GM12878 (cell line): ENCODE measurements around the gene FTCDNL1. TPM values are rescaled to one million over a fixed set of nuclear protein-coding genes. Genes with fewer than 3 reads are reported as not detected.

Source experiments
- ATAC-seq: fragments of 200-7000 bp; cut with Tn5 transposase; 3 replicates; pipeline ENCODE4 v1.9.1; 2020; ENCODE audit warnings: mild to moderate bottlenecking, moderate library complexity
- BruUV-seq: library from RNA; stranded (reverse); fragments of 400-500 nt; replicated peaks from 2 replicates; lab custom pipeline; 2021; lab: Mats Ljungman, UMichigan
- CTCF ChIA-PET: fragments of 300-600 bp; sonication (Branson Sonifier 250); formaldehyde crosslinking; extraction: SDS; loops from one replicate; lab custom pipeline; 2021; ENCODE audit warnings: inconsistent platforms; lab: Yijun Ruan, JAX
- POLR2A ChIA-PET: fragments of 350-600 bp; formaldehyde crosslinking; extraction: SDS; loops from one replicate; lab custom pipeline; 2021; ENCODE audit warnings: inconsistent platforms; lab: Charles Lee
- RAD21 ChIA-PET: fragments of 300-600 bp; sonication (Branson Sonifier 250); formaldehyde crosslinking; loops from one replicate; lab custom pipeline; 2023; ENCODE audit warnings: antibody characterized with exemption; ENCODE audit not compliant: unreplicated experiment; lab: Charles Lee
- SMC1A ChIA-PET: fragments of 300-600 bp; sonication (Branson Sonifier 250); formaldehyde crosslinking; loops from one replicate; lab custom pipeline; 2023; ENCODE audit not compliant: unreplicated experiment, uncharacterized antibody; lab: Charles Lee
- DNase-seq: peaks from one replicate; pipeline ENCODE4 v3.0.0-alpha.2; 2011; ENCODE audit warnings: low read depth, low spot score
- FAIRE-seq: peaks from 3 replicates; lab custom pipeline; 2011; peaks lifted over from hg19 to GRCh38; lab: Jason Lieb, UNC
- H2AFZ ChIP-seq: 2 replicates; pipeline ENCODE4 v1.6.0; 2011; ENCODE audit warnings: low read depth, low read length, control low read depth; ENCODE audit not compliant: control insufficient read depth
- H3K27ac ChIP-seq: 2 replicates; pipeline ENCODE4 v1.5.1; 2011; ENCODE audit warnings: control low read depth; ENCODE audit not compliant: control insufficient read depth, insufficient read depth
- H3K27me3 ChIP-seq, 2 experiments: replicated peaks in 1 of 2; 2 replicates each; pipeline versions ENCODE4 v1.6.0 to v1.6.1; 2011; ENCODE audit warnings: low read length in 1 of 2; ENCODE audit not compliant: control insufficient read depth in 2 of 2, insufficient read depth in 2 of 2
- H3K36me3 ChIP-seq, 2 experiments: 2 replicates each; pipeline ENCODE4 v1.5.1; 2011; ENCODE audit warnings: low read length in 1 of 2; ENCODE audit not compliant: control insufficient read depth in 2 of 2, insufficient read depth in 2 of 2
- H3K4me1 ChIP-seq: 2 replicates; pipeline ENCODE4 v1.6.1; 2011; ENCODE audit warnings: mild to moderate bottlenecking, low read length, moderate library complexity, mixed read lengths; ENCODE audit not compliant: control insufficient read depth, insufficient read depth
- H3K4me2 ChIP-seq: 2 replicates; pipeline ENCODE4 v1.6.0; 2011; ENCODE audit warnings: control low read depth; ENCODE audit not compliant: control insufficient read depth, insufficient read depth
- H3K4me3 ChIP-seq: fragments of 200-600 bp; sonication (generic); 2 replicates; pipeline ENCODE4 v1.5.1; 2016
- H3K79me2 ChIP-seq: 2 replicates; pipeline ENCODE4 v1.6.0; 2011; ENCODE audit warnings: low read length; ENCODE audit not compliant: control insufficient read depth, insufficient read depth
- H3K9ac ChIP-seq: 2 replicates; pipeline ENCODE4 v1.8.0; 2011; ENCODE audit warnings: low read length, control low read depth, mixed read lengths; ENCODE audit not compliant: control insufficient read depth, insufficient read depth
- H3K9me3 ChIP-seq: replicated peaks from 3 replicates; pipeline ENCODE4 v1.5.1; 2011; ENCODE audit warnings: mild to moderate bottlenecking, low read length; ENCODE audit not compliant: control insufficient read depth, insufficient read depth
- H4K20me1 ChIP-seq: 2 replicates; pipeline ENCODE4 v1.6.0; 2011; ENCODE audit not compliant: control insufficient read depth, insufficient read depth
- CEBPZ ChIP-seq: fragments of 150-350 bp; IDR thresholded peaks from 2 replicates; pipeline ENCODE4 v1.6.1; 2016; ENCODE audit warnings: low read depth, low read length
- ELK1 ChIP-seq: IDR thresholded peaks from 2 replicates; pipeline ENCODE4 v1.6.1; 2012; ENCODE audit warnings: low read depth, low read length, improper control_type of control experiment
- HDAC6 ChIP-seq: fragments of 200-600 bp; sonication (generic); IDR thresholded peaks from one replicate; pipeline ENCODE4 v1.8.0; 2017; ENCODE audit warnings: antibody characterized with exemption; ENCODE audit not compliant: unreplicated experiment
- HDGF ChIP-seq: fragments of 450-650 bp; IDR thresholded peaks from 2 replicates; pipeline ENCODE4 v1.6.1; 2016; ENCODE audit warnings: antibody characterized with exemption
- JUNB ChIP-seq: IDR thresholded peaks from 2 replicates; pipeline ENCODE4 v1.6.1; 2016; ENCODE audit warnings: antibody characterized with exemption, mild to moderate bottlenecking
- MXI1 ChIP-seq: fragments of 150-350 bp; IDR thresholded peaks from 2 replicates; pipeline ENCODE4 v1.6.1; 2011; ENCODE audit warnings: low read depth, mild to moderate bottlenecking, inconsistent platforms, low read length, improper control_type of control experiment
- MYC ChIP-seq: IDR thresholded peaks from 2 replicates; pipeline ENCODE4 v1.6.1; 2011; ENCODE audit warnings: mild to moderate bottlenecking, low read length, moderate library complexity, inconsistent platforms; ENCODE audit not compliant: insufficient read depth, insufficient replicate concordance, insufficient read length, severe bottlenecking
- NR2F1 ChIP-seq: fragments of 450-650 bp; conservative IDR thresholded peaks from 2 replicates; pipeline ENCODE4 v1.6.1; 2017; ENCODE audit warnings: mild to moderate bottlenecking
- NRF1 ChIP-seq: conservative IDR thresholded peaks from 2 replicates; pipeline ENCODE4 v1.6.1; 2011; ENCODE audit warnings: mild to moderate bottlenecking, low read depth, low read length, improper control_type of control experiment
- POLR2A ChIP-seq: IDR thresholded peaks from 2 replicates; pipeline ENCODE4 v1.6.1; 2011; ENCODE audit warnings: low read depth, mild to moderate bottlenecking, low read length
- POU2F2 ChIP-seq: IDR thresholded peaks from 3 replicates; pipeline ENCODE4 v1.6.1; 2011; ENCODE audit warnings: low read depth, mild to moderate bottlenecking, low read length, borderline replicate concordance
- RAD51 ChIP-seq: fragments of 450-650 bp; IDR thresholded peaks from 2 replicates; pipeline ENCODE4 v1.6.1; 2016; ENCODE audit warnings: moderate library complexity, mild to moderate bottlenecking, inconsistent platforms
- RELB ChIP-seq: fragments of 450-650 bp; IDR thresholded peaks from 2 replicates; pipeline ENCODE4 v1.6.1; 2017; ENCODE audit warnings: low read depth, mild to moderate bottlenecking, moderate library complexity
- SREBF1 ChIP-seq: IDR thresholded peaks from 2 replicates; pipeline ENCODE4 v1.6.1; 2012; ENCODE audit warnings: mild to moderate bottlenecking, low read length
- SUPT20H ChIP-seq: IDR thresholded peaks from 2 replicates; pipeline ENCODE4 v1.6.1; 2011; ENCODE audit warnings: low read depth, mild to moderate bottlenecking, low read length, moderate library complexity, borderline replicate concordance; ENCODE audit not compliant: control insufficient read depth
- TAF1 ChIP-seq: IDR thresholded peaks from 2 replicates; pipeline ENCODE4 v1.6.1; 2011; ENCODE audit warnings: mild to moderate bottlenecking, low read depth, low read length, borderline replicate concordance
- TBL1XR1 ChIP-seq: IDR thresholded peaks from 2 replicates; pipeline ENCODE4 v1.6.1; 2012; ENCODE audit warnings: low read depth, low read length, improper control_type of control experiment
- ZNF24 ChIP-seq: fragments of 450-650 bp; IDR thresholded peaks from 2 replicates; pipeline ENCODE4 v1.6.1; 2017; ENCODE audit warnings: antibody characterized with exemption, mild to moderate bottlenecking
- ZSCAN29 ChIP-seq: fragments of 450-650 bp; IDR thresholded peaks from 2 replicates; pipeline ENCODE4 v1.6.1; 2017; ENCODE audit warnings: mild to moderate bottlenecking, moderate library complexity
- WGBS: methylation state at CpG from one replicate; pipeline ENCODE4 v1.1.6; 2016; ENCODE audit warnings: low lambda C conversion rate; ENCODE audit not compliant: insufficient replicate concordance, insufficient coverage; ENCODE audit errors: missing lambda C conversion rate; 5-methylcytosine and 5-hydroxymethylcytosine counted together
- in situ Hi-C: fragments of 300-500 bp; cut with MboI; formaldehyde crosslinking; loops from 9 replicates; pipeline ENCODE4 v1.14.3; 2018; ENCODE audit warnings: mixed read lengths
- intact Hi-C: fragments of 100-400 bp; cut with micrococcal nuclease; formaldehyde crosslinking; loops from one replicate; pipeline ENCODE4 v1.14.2; 2022; ENCODE audit not compliant: unreplicated experiment
- polyA plus RNA-seq, 11 experiments: library from polyadenylated mRNA; depleted of rRNA in 4 of 11; unstranded in 6 of 11; stranded (reverse) in 5 of 11; fragments of >200 nt; fragmentation: Nextera tagmentation in 4 of 11; fragmentation: Illumina TruSeq in 1 of 11; extraction: Ambion mirVana in 4 of 11; extraction: Trizol in 1 of 11; gene quantifications; 1 replicate in 1 of 11; 2 replicates in 10 of 11; pipeline versions ENCODE4 v1.2.1 to v1.2.3, GENCODE V29; 2011 to 2016; ENCODE audit warnings: inconsistent platforms in 2 of 11, missing spikeins in 2 of 11, low read depth in 1 of 11
- total RNA-seq, 4 experiments: library from RNA; depleted of rRNA in 3 of 4; stranded (reverse); fragments of >200 nt in 3 of 4; fragmentation: Illumina TruSeq in 1 of 4; extraction: Trizol in 1 of 4; gene quantifications; 2 replicates each; pipeline versions ENCODE4 v1.2.1 to v1.2.3, GENCODE V29; 2013 to 2021

FTCDNL1 gene
- total and polyA plus RNA-seq, 10 of the 15 experiments (the other 5 are each of a cell fraction or from before 2014, with no cell fraction given): 0.15 to 3.9 (median 2.0) TPM

DNA sequence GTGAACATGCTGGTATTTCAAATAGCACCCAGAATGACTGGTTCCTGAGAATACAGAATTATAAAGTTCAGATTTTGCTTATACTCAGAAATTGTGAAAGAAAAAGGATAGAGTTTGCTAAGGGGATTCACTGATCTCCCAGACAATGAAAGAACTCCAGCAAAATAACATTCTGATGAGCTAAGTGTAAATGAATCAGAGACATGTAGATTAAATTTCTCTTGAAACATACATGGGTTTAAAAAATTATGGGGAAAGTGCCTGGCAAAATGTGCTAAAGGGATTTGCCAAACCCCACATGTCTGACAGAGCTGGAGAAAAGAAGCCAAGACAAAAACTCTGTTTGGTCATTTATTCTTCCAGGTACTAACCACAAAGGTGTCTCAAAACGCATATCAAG, 116.3 kb downstream of the FTCDNL1 start:
- H3K36me3 ChIP-seq: no peaks in the 10 kb centered on the region
- ChIA-PET CTCF (interaction anchor here (0.7 to 2.5 kb wide), 3 partner anchors 10 to 1420 kb away, joined by 3 to 15 read pairs (median 5); no protein-coding TSS in a partner anchor), RAD21 (interaction anchor here (0.6 kb wide), 1 partner anchor 38 kb away, joined by 4 read pairs; no protein-coding TSS in a partner anchor), SMC1A (no interaction called here), POLR2A (no interaction called here)
- H3K27me3 ChIP-seq: peaks cover 0 to 2% of the 10 kb centered on the region in 2 experiments; a peak in 1 of 4 replicates
- H2AFZ ChIP-seq: no peak overlapping the region
- 0% methylated on average over 1 of the region's 1 CpG for WGBS
- FAIRE-seq (no peak), DNase-seq (no peak), ATAC-seq (no peak)
- H4K20me1 ChIP-seq: no peaks in the 10 kb centered on the region
- TF ChIP-seq RELB (no peak), TBL1XR1 (no peak), ZSCAN29 (no peak), TAF1 (no peak), MYC (no peak), CEBPZ (no peak), SUPT20H (no peak), POLR2A (no peak), HDAC6 (no peak), RAD51 (no peak), HDGF (no peak), NRF1 (no peak), SREBF1 (no peak), POU2F2 (no peak), MXI1 (no peak), JUNB (no peak), ZNF24 (no peak), NR2F1 (no peak), ELK1 (no peak)
- no peaks in the 10 kb centered on the region for H3K9me3 ChIP-seq
- no peaks in the 10 kb centered on the region for H3K4me1 ChIP-seq
- no peaks in the 10 kb centered on the region for H3K79me2 ChIP-seq
- intact Hi-C loops (loop anchor here (5.0 kb wide), 1 partner anchor 247 kb away; no protein-coding TSS in a partner anchor), in situ Hi-C loops (no loop called here)
- no peak overlapping the region for H3K4me3 ChIP-seq
- no peak overlapping the region for H3K27ac ChIP-seq
- no peak overlapping the region for H3K9ac ChIP-seq
- BruUV-seq: no TSS peak
- no peak overlapping the region for H3K4me2 ChIP-seq
